Measurements from ENCODE around the gene FBN3. TPM values are rescaled to one million over a fixed set of nuclear protein-coding genes. Genes with fewer than 3 reads are reported as not detected.

Gene FBN3
- polyA plus RNA-seq, 3 donors, result not detected

DNA sequence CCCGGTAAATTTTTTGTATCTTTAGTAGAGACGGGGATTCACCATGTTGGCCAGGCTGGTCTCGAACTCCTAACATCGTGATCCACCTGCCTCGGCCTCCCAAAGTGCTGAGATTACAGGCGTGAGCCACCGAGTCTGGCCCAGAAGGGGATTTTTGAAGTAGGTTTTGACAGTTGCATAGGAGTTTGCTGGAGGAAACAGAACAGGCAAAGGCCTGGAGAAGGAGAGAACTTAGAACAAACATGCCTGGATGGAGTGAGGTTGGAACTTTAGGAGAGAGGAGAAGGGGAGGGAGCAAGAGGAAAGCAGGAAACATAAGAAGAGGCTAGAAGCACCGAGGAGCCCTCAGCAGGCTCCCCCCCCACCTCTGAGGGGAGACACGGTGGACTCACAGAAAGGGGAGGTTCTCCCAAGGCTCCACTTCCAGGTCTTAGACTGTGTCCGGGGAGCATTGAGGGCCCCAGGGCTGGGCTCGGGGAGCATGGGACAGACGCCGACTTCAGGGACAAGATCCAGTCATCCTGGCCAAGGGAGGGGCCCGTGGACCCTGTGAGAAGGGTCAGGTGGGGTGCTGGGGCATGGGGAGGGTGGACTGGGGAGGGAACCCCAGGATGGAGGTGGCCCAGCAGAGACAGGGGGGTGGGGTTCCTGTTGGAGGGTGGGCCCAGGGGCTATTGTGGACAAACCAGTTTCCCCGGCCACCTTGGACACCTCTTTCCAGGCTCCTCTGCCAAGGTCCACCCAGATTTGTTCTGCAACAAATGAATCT, 1.8 kb upstream of the FBN3 start:
- H3K9ac ChIP-seq (ENCODE audit: insufficient read depth, low read length, poor library complexity, severe bottlenecking), result no peak overlapping the region
- peaks cover 19 to 47% of the 10 kb centered on the region in 2 donors for H3K27me3 ChIP-seq (ENCODE audit: control insufficient read depth in 2 of 2, insufficient read depth in 2 of 2, low read length in 2 of 2)
- Mint-ChIP-seq H3K27ac (no peak overlapping the region), H3K27me3 (ENCODE audit: low read depth in 3 of 3) (peaks cover 52 to 89% (median 60%) of the 10 kb centered on the region in 3 donors), H3K4me3 (peak overlapping the region; percentile 31 to 76), H3K36me3 (no peaks in the 10 kb centered on the region), H3K4me1 (peaks cover 7% of the 10 kb centered on the region), H3K9me3 (peaks cover 0 to 8% (median 2%) of the 10 kb centered on the region in 7 donors)
- H3K4me3 ChIP-seq (replicated peaks in 1 of 3; ENCODE audit: low read depth in 2 of 3, low read length in 3 of 3), result no peak overlapping the region
- H3K27ac ChIP-seq (ENCODE audit: low read depth in 1 of 2, low read length in 2 of 2), result no peak overlapping the region
- no peak overlapping the region for H2AFZ ChIP-seq (ENCODE audit: insufficient read depth, low read depth, low read length, poor library complexity, severe bottlenecking)
- no peaks in the 10 kb centered on the region for H3K36me3 ChIP-seq (replicated peaks in 1 of 2; ENCODE audit: control insufficient read depth in 1 of 2, insufficient read depth in 2 of 2, low read length in 2 of 2)
- intact Hi-C loops (cut with micrococcal nuclease), result loop anchor here in 1 of 2 donors (10.0 kb wide), 1 partner anchor 186 kb away; no protein-coding TSS in a partner anchor
- WGBS (ENCODE audit: insufficient coverage), result 83% methylated on average over 14 of the region's 15 CpGs
- H4K20me1 ChIP-seq (ENCODE audit: insufficient read depth, low read length), result no peaks in the 10 kb centered on the region
- H3K4me1 ChIP-seq (ENCODE audit: control insufficient read depth in 1 of 2, insufficient read depth in 2 of 2, low read length in 2 of 2), result no peaks in the 10 kb centered on the region
- no peaks in the 10 kb centered on the region for H3K79me2 ChIP-seq (ENCODE audit: insufficient read depth, low read length)
- peaks cover 0 to 4% of the 10 kb centered on the region in 2 donors for H3K9me3 ChIP-seq (replicated peaks in 1 of 2; ENCODE audit: control insufficient read depth in 1 of 2, insufficient read depth in 1 of 2, low read length in 2 of 2)
- TF ChIP-seq, protein P1, sequence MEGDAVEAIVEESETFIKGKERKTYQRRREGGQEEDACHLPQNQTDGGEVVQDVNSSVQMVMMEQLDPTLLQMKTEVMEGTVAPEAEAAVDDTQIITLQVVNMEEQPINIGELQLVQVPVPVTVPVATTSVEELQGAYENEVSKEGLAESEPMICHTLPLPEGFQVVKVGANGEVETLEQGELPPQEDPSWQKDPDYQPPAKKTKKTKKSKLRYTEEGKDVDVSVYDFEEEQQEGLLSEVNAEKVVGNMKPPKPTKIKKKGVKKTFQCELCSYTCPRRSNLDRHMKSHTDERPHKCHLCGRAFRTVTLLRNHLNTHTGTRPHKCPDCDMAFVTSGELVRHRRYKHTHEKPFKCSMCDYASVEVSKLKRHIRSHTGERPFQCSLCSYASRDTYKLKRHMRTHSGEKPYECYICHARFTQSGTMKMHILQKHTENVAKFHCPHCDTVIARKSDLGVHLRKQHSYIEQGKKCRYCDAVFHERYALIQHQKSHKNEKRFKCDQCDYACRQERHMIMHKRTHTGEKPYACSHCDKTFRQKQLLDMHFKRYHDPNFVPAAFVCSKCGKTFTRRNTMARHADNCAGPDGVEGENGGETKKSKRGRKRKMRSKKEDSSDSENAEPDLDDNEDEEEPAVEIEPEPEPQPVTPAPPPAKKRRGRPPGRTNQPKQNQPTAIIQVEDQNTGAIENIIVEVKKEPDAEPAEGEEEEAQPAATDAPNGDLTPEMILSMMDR (IDR thresholded peaks at IDR 0.05), result no peak
- no peak overlapping the region for H3K4me2 ChIP-seq (replicated peaks; ENCODE audit: extremely low read depth, low read length, poor library complexity, severe bottlenecking)
- no peak for DNase-seq

DNA sequence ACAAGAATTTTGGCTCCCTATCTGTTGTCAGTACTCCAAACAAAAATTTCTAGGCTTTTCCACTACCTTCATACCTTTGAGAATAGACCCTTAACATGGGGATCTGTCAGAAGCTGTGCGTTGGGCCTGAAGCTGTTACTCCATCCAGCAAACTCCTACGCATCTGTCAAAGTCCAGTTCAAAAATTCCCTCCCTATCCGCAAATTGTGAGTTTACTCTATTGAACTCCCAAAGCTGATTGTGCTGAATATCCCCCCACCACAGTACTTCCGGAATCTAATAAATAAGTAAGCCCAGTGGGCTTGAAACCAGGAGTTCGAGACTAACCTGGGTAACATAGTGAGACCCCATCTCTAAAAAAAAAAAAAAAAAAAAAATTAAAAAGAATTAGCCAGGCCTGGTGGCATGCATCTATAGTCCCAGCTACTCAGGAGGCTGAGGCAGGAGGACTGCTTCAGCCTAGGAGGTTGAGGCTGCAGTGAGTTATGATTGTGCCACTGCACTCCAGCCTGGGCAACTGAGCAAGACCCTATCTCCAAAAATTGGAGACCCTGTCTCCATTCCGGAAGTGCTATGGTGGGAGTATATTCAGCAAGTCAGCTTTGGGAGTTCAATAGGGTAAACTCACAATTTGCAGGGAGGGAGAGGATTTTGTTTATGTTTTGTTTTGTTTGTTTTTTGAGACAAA, 930 bp upstream of the FBN3 start:
- peaks cover 54 to 83% (median 60%) of the 10 kb centered on the region in 3 donors for H3K27me3 Mint-ChIP-seq (ENCODE audit: low read depth in 3 of 3)
- Histone ChIP-seq H3K4me2 (replicated peaks; ENCODE audit: extremely low read depth, low read length, poor library complexity, severe bottlenecking) (no peak overlapping the region), H3K9me3 (replicated peaks in 1 of 2; ENCODE audit: control insufficient read depth in 1 of 2, insufficient read depth in 1 of 2, low read length in 2 of 2) (peaks cover 0 to 4% of the 10 kb centered on the region in 2 donors), H3K36me3 (replicated peaks in 1 of 2; ENCODE audit: control insufficient read depth in 1 of 2, insufficient read depth in 2 of 2, low read length in 2 of 2) (no peaks in the 10 kb centered on the region), H3K4me3 (replicated peaks in 1 of 3; ENCODE audit: low read depth in 2 of 3, low read length in 3 of 3) (no peak overlapping the region), H3K9ac (ENCODE audit: insufficient read depth, low read length, poor library complexity, severe bottlenecking) (no peak overlapping the region), H3K27me3 (ENCODE audit: control insufficient read depth in 2 of 2, insufficient read depth in 2 of 2, low read length in 2 of 2) (peaks cover 19 to 47% of the 10 kb centered on the region in 2 donors), H3K4me1 (ENCODE audit: control insufficient read depth in 1 of 2, insufficient read depth in 2 of 2, low read length in 2 of 2) (no peaks in the 10 kb centered on the region), H3K27ac (ENCODE audit: low read depth in 1 of 2, low read length in 2 of 2) (no peak overlapping the region), H2AFZ (ENCODE audit: insufficient read depth, low read depth, low read length, poor library complexity, severe bottlenecking) (no peak overlapping the region), H4K20me1 (ENCODE audit: insufficient read depth, low read length) (no peaks in the 10 kb centered on the region), H3K79me2 (ENCODE audit: insufficient read depth, low read length) (no peaks in the 10 kb centered on the region)
- H3K36me3 Mint-ChIP-seq, result no peaks in the 10 kb centered on the region
- WGBS (ENCODE audit: insufficient coverage), result 94% methylated on average over 2 of the region's 6 CpGs
- TF ChIP-seq, protein P1 (IDR thresholded peaks at IDR 0.05), result no peak
- H3K4me1 Mint-ChIP-seq, result peaks cover 7% of the 10 kb centered on the region
- peak overlapping the region in 1 of 2 donors; percentile 76 for H3K4me3 Mint-ChIP-seq
- DNase-seq, result no peak
- intact Hi-C loops (cut with micrococcal nuclease), result loop anchor here in 1 of 2 donors (10.0 kb wide), 1 partner anchor 186 kb away; no protein-coding TSS in a partner anchor
- H3K27ac Mint-ChIP-seq, result no peak overlapping the region
- H3K9me3 Mint-ChIP-seq, result peaks cover 0 to 8% (median 2%) of the 10 kb centered on the region in 7 donors
